OCI-LY7 (cell line): ENCODE data around the gene ARAF. TPM values are rescaled to one million over a fixed set of nuclear protein-coding genes. Genes with fewer than 3 reads are reported as not detected.

Source experiments
- BruUV-seq: library from RNA; stranded (reverse); fragments of 400-500 nt; replicated peaks from 2 replicates; lab custom pipeline; 2021; lab: Mats Ljungman, UMichigan
- CTCF ChIA-PET: fragments of 300-600 bp; sonication (Branson Sonifier 250); formaldehyde crosslinking; loops from one replicate; lab custom pipeline; 2022; ENCODE audit warnings: antibody characterized with exemption; ENCODE audit not compliant: unreplicated experiment; lab: Charles Lee
- POLR2A ChIA-PET: fragments of 300-600 bp; sonication (Branson Sonifier 250); formaldehyde crosslinking; loops from one replicate; lab custom pipeline; 2022; ENCODE audit warnings: antibody characterized with exemption; lab: Charles Lee
- DNase-seq: peaks from one replicate; pipeline ENCODE4 v3.0.0-alpha.2; 2015; ENCODE audit warnings: low spot score
- H2AFZ ChIP-seq: fragments of 200-600 bp; sonication (generic), shearing (Covaris generic); 2 replicates; pipeline ENCODE4 v1.6.1; 2014; ENCODE audit warnings: mild to moderate bottlenecking, antibody characterized with exemption, low read length, moderate library complexity
- H3K27ac ChIP-seq: fragments of 200-600 bp; sonication (generic); 2 replicates; pipeline ENCODE4 v1.5.1; 2014; ENCODE audit warnings: mixed run types, low read depth, mild to moderate bottlenecking, moderate library complexity, low read length, inconsistent platforms; ENCODE audit not compliant: poor library complexity, severe bottlenecking
- H3K36me3 ChIP-seq: fragments of 200-600 bp; sonication (generic); 2 replicates; pipeline ENCODE4 v1.6.1; 2014; ENCODE audit warnings: mild to moderate bottlenecking, antibody characterized with exemption, low read length, moderate library complexity, mixed read lengths; ENCODE audit not compliant: insufficient read depth
- H3K4me1 ChIP-seq: fragments of 200-600 bp; sonication (generic); 2 replicates; pipeline ENCODE4 v1.5.1; 2014; ENCODE audit warnings: mild to moderate bottlenecking, low read length; ENCODE audit not compliant: insufficient read depth, poor library complexity, severe bottlenecking
- H3K4me2 ChIP-seq: fragments of 200-600 bp; sonication (generic); 2 replicates; pipeline ENCODE4 v1.6.1; 2014; ENCODE audit warnings: mild to moderate bottlenecking, low read length
- H3K4me3 ChIP-seq: fragments of 200-600 bp; sonication (generic); 2 replicates; pipeline ENCODE4 v1.5.1; 2014; ENCODE audit warnings: mild to moderate bottlenecking, low read depth, low read length; ENCODE audit not compliant: poor library complexity, severe bottlenecking
- H3K79me2 ChIP-seq: fragments of 200-600 bp; sonication (generic); 2 replicates; pipeline ENCODE4 v1.6.1; 2016; ENCODE audit warnings: low read depth, mild to moderate bottlenecking, low read length, moderate library complexity, mixed read lengths; ENCODE audit not compliant: insufficient read depth
- H3K9me2 ChIP-seq: fragments of 200-600 bp; sonication (generic); 2 replicates; pipeline ENCODE4 v1.6.1; 2016; ENCODE audit warnings: mild to moderate bottlenecking, low read length, mixed read lengths; ENCODE audit not compliant: insufficient read depth
- H3K9me3 ChIP-seq: fragments of 200-600 bp; sonication (generic); 2 replicates; pipeline ENCODE4 v1.6.1; 2014; ENCODE audit warnings: mild to moderate bottlenecking, mixed run types, low read length, mixed read lengths
- H4K20me1 ChIP-seq: fragments of 200-600 bp; sonication (generic); 2 replicates; pipeline ENCODE4 v1.6.1; 2014; ENCODE audit warnings: mild to moderate bottlenecking, antibody characterized with exemption, low read length, moderate library complexity, mixed read lengths; ENCODE audit not compliant: insufficient read depth
- EZH2phosphoT487 ChIP-seq: fragments of 200-600 bp; sonication (generic); IDR thresholded peaks from 2 replicates; pipeline ENCODE4 v1.6.1; 2018; ENCODE audit warnings: low read depth, borderline replicate concordance, mild to moderate bottlenecking, mixed run types, antibody characterized with exemption, low read length, moderate library complexity, mixed read lengths
- intact Hi-C: fragments of 100-400 bp; cut with micrococcal nuclease; formaldehyde crosslinking; loops from one replicate; pipeline ENCODE4 v1.10.0; 2022; ENCODE audit not compliant: unreplicated experiment
- total RNA-seq, 2 experiments: library from RNA; depleted of rRNA in 1 of 2; stranded (reverse); fragments of >200 nt in 1 of 2; shearing (Covaris generic) in 1 of 2; gene quantifications; 2 replicates each; pipeline ENCODE4 v1.2.3, GENCODE V29; 2014 to 2022
- TF ChIP-seq, protein P1 (sequence below): fragments of 200-600 bp; sonication (generic); conservative IDR thresholded peaks from 2 replicates; pipeline ENCODE4 v1.5.1; 2014; ENCODE audit warnings: mild to moderate bottlenecking, antibody characterized with exemption, low read length, moderate library complexity, mixed read lengths

The ARAF gene
- total RNA-seq, 2 experiments from 2014 or later, result 28.9 to 52.4 TPM

DNA sequence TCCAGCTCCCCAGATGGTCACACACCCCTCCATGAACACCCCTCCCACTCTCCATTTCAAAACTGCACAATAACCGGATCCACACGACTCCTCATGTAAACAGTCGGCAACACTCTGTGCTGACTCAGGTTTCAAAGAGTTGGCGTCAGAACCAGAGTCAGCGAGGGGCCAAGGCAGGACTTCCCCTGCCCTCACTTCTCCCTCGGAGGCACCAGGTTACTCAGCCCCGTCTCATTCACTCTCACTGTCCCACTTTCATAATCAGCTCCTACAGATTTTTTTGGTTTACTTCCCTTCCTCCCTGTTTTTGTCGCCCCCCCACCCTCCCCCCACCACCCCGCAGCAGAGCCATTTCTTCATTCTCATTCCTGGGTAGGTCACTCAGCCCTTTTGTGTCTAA is 18.5 kb downstream of the ARAF start:
- no peak overlapping the region for H3K27ac ChIP-seq
- no peaks in the 10 kb centered on the region for H3K36me3 ChIP-seq
- no peaks in the 10 kb centered on the region for H3K9me2 ChIP-seq
- POLR2A ChIA-PET, result interaction anchor here (0.7 kb wide), 2 partner anchors 8 to 10 kb away, joined by 3 read pairs; no protein-coding TSS in a partner anchor
- intact Hi-C loops, result no loop called here
- no peaks in the 10 kb centered on the region for H3K79me2 ChIP-seq
- no peak overlapping the region for H3K4me2 ChIP-seq
- no peaks in the 10 kb centered on the region for H3K9me3 ChIP-seq
- no peak overlapping the region for H3K4me3 ChIP-seq
- TF ChIP-seq, protein P1, sequence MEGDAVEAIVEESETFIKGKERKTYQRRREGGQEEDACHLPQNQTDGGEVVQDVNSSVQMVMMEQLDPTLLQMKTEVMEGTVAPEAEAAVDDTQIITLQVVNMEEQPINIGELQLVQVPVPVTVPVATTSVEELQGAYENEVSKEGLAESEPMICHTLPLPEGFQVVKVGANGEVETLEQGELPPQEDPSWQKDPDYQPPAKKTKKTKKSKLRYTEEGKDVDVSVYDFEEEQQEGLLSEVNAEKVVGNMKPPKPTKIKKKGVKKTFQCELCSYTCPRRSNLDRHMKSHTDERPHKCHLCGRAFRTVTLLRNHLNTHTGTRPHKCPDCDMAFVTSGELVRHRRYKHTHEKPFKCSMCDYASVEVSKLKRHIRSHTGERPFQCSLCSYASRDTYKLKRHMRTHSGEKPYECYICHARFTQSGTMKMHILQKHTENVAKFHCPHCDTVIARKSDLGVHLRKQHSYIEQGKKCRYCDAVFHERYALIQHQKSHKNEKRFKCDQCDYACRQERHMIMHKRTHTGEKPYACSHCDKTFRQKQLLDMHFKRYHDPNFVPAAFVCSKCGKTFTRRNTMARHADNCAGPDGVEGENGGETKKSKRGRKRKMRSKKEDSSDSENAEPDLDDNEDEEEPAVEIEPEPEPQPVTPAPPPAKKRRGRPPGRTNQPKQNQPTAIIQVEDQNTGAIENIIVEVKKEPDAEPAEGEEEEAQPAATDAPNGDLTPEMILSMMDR, result no peak
- TF ChIP-seq EZH2phosphoT487, result no peak
- CTCF ChIA-PET, result no interaction called here
- BruUV-seq, result no TSS peak
- H3K4me1 ChIP-seq, result no peaks in the 10 kb centered on the region
- DNase-seq, result no peak
- H2AFZ ChIP-seq, result no peak overlapping the region
- H4K20me1 ChIP-seq, result no peaks in the 10 kb centered on the region

DNA sequence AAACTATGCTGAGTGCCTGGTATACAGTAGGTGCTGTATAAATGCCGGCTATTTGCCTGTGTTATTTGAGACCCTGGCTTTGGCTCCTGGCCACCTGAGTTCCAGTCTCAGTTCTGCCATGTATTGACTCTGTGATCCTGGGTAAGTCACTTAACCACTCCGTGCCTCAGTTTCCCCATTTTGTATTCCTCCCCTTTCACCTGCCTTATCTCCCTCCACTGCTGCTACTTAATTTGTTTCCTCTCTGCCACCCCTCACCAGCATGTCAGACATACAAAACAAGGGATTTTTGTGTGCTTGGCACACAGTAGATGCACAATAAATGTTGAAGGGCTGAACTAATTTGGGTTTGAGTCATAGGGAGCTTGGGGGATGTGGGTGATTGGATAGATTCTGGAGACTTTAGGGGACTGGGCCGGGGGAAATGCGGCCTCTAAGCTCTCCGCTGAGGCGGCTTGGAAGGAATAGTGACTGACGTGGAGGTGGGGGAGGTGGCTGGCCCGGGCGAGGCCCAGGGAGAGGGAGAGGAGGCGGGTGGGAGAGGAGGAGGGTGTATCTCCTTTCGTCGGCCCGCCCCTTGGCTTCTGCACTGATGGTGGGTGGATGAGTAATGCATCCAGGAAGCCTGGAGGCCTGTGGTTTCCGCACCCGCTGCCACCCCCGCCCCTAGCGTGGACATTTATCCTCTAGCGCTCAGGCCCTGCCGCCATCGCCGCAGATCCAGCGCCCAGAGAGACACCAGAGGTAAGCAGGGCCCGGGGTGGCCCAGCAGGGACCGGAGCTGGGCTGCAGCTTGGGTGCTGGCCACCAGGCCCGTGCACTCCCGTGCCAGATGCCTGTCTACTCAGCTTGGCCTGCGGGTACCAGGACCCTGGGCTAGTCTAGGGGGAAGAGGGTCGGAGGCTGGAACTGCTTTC is 21.0 kb downstream of the ARAF start, which contains the start of gene TIMP1:
TIMP1 (plus strand) TSS at position 706 of the 917 bp plus-strand sequence. CDS start 980 bp downstream, outside the sequence.
- H4K20me1 ChIP-seq, result no peaks in the 10 kb centered on the region
- no peaks in the 10 kb centered on the region for H3K36me3 ChIP-seq
- CTCF ChIA-PET, result no interaction called here
- no peak within 1 kb of the TSS for H2AFZ ChIP-seq
- H3K4me1 ChIP-seq, result no peaks in the 10 kb centered on the region
- no TSS peak for BruUV-seq
- no peak within 1 kb of the TSS for H3K4me3 ChIP-seq
- H3K79me2 ChIP-seq, result no peaks in the 10 kb centered on the region
- H3K9me2 ChIP-seq, result no peaks in the 10 kb centered on the region
- no peaks in the 10 kb centered on the region for H3K9me3 ChIP-seq
- no peak within 1 kb of the TSS for H3K4me2 ChIP-seq
- H3K27ac ChIP-seq, result no peak within 1 kb of the TSS
- POLR2A ChIA-PET, result interaction anchor here (0.6 kb wide), 1 partner anchor 152 kb away, joined by 3 read pairs; no protein-coding TSS in a partner anchor
- intact Hi-C loops, result no loop called here
- DNase-seq, result no peak
- TF ChIP-seq EZH2phosphoT487, result no peak
- TF ChIP-seq, protein P1, result no peak
